ENCODE results near the gene ALPG. TPM values are rescaled to one million over a fixed set of nuclear protein-coding genes. Genes with fewer than 3 reads are reported as not detected.
"Not testable (repeated sequence)": the region's sequence is repeated elsewhere in the genome, so short reads cannot be mapped to it uniquely, and the experiment has no call there.

ALPG gene
- total RNA-seq, 1 donor from 2014 or later, result not detected

DNA sequence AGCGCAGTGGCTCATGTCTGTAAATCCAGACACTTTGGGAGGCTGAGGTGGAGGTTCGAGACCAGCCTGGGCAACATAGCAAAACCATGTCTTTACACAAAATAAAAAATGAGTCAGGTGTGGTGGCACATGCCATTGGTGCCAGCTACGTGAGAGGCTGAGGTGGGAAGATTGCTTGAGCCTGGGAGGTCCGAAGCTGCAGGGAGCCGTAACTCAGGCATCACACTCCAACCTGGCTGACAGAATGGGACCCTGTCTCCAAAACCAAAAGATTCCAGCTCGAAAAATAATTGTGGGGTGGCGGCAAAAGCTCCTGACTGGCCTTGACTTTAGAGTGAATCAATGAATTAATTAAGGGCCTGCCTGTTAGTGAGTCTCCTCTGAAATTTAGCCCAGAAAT, 29.3 kb upstream of the ALPG start:
- no peak for DNase-seq

DNA sequence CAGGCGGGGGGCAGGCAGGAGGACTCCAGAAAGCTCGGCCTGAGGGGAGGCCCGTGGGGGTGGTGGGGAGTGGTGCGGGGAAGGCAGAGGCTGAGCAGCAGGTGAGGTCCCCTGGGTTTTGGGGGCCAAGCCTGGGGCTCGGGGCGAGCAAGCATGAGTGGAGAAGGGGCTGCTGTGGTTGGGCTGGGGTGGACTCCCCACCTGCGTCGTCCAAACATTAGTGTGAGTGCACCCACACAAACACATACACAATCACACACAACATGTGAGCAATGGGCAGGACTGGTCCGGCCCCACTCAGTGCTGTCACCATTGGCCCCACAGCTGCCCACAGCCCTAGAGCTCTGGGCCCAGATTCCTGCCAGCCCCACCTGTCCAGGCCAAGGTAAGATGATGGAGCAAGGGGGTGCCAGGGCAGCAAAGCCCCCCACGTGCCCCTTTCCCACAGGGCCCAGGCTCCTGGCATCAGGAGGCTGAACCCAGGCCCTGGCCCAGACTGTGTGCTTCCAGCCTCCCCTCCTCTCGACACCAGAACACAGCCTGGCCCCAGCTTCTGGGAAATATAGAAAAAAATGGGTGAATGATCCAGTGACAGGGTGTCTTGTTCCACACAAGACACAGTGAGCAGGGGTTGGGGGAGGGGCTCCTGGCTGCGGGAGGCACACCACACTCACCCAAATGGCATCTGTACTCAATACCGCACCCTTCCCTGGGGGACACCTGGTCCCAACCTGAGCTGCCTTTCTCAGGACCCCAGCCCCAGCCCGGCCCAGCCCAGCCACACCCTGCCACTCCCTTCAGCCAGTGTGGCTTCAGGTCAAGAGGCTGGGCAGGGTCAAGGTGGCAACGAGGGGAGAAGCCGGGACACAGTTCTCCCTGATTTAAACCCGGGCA, 28.6 kb upstream of the ALPG start:
- no peak for DNase-seq

DNA sequence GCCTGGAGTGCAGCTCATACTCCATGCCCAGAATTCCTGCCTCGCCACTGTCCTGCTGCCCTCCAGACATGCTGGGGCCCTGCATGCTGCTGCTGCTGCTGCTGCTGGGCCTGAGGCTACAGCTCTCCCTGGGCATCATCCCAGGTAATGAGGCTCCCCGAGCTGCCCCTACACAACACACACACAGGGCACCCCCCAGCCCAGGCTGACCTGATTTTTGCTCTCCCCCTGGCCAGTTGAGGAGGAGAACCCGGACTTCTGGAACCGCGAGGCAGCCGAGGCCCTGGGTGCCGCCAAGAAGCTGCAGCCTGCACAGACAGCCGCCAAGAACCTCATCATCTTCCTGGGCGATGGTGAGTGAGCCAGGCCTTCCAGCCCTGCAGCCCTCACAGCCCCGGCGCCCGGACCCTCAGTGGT, 27.9 kb upstream of the ALPG start, which contains the start of gene ALPP:
Gene ALPP (plus strand): TSS at position 17 of the 417 bp plus-strand sequence. CDS start 52 bp downstream, at position 69.
- DNase-seq, result not testable (repeated sequence)

DNA sequence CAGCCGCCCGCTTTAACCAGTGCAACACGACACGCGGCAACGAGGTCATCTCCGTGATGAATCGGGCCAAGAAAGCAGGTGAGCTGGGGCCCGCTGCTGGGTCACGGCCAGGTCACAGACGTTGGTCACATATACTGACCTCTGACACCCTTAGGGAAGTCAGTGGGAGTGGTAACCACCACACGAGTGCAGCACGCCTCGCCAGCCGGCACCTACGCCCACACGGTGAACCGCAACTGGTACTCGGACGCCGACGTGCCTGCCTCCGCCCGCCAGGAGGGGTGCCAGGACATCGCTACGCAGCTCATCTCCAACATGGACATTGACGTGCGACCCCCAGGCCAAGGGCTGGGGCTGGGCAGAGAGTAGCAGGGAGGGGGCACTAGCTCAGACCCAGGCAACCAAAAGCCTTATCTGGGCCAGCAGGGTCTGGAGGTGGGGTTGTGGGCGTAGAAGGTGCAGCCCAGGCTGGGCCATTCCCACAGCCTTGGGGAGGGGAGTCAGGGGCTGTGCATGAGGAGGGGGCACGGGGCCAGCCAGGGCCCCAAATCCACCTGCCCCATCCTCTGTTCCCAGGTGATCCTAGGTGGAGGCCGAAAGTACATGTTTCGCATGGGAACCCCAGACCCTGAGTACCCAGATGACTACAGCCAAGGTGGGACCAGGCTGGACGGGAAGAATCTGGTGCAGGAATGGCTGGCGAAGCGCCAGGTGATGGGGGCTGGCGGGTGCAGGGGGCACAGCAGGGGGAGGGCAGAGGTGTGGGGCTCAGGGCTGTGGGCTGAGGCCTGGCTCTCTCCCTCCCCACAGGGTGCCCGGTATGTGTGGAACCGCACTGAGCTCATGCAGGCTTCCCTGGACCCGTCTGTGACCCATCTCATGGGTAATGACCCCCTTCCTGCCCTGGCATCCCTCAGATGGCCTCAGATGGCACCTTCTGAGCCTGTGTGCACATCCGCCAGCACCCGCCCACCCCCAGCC, 26.7 kb upstream of the ALPG start:
- not testable (repeated sequence) for DNase-seq

DNA sequence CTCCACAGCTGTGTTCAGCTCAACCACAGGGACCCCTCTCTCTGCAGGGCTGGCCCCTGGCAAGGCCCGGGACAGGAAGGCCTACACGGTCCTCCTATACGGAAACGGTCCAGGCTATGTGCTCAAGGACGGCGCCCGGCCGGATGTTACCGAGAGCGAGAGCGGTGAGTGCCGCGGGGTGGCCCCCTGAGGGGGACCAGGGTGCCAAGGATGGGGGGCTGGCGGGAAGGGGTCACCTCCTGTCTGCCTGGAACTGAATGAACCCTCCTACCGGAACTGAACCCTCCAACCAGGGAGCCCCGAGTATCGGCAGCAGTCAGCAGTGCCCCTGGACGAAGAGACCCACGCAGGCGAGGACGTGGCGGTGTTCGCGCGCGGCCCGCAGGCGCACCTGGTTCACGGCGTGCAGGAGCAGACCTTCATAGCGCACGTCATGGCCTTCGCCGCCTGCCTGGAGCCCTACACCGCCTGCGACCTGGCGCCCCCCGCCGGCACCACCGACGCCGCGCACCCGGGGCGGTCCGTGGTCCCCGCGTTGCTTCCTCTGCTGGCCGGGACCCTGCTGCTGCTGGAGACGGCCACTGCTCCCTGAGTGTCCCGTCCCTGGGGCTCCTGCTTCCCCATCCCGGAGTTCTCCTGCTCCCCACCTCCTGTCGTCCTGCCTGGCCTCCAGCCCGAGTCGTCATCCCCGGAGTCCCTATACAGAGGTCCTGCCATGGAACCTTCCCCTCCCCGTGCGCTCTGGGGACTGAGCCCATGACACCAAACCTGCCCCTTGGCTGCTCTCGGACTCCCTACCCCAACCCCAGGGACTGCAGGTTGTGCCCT, 25.2 kb upstream of the ALPG start:
- DNase-seq, result not testable (repeated sequence)

DNA sequence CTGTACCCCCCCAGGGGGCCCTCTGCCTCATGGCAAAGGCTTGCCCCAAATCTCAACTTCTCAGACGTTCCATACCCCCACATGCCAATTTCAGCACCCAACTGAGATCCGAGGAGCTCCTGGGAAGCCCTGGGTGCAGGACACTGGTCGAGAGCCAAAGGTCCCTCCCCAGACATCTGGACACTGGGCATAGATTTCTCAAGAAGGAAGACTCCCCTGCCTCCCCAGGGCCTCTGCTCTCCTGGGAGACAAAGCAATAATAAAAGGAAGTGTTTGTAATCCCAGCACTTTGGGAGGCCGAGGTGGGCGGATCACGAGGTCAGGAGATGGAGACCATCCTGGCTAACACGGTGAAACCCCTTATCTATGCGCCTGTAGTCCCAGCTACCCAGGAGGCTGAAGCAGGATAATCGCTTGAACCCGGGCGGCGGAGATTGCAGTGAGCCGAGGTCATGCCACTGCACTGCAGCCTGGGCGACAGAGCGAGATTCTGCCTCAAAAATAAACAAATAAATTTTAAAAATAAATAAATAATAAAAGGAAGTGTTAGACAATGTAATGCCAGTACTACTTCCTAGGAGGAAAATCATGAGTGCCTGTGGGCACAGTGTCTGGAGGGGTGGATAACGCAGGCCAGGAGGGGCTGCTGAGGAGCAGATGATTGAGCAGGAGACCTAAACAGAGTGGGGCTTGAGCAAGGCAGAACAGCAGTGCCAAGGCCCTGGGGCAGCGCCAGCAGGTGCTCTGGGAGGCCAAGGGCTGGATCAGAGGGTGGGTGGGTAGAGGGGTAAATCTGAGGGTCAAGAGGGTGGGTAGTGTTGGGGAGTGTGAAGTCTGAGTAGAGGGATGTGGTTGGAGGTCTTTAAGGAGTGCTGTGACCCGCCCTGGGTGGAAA, 24.1 kb upstream of the ALPG start:
- no peak for DNase-seq

DNA sequence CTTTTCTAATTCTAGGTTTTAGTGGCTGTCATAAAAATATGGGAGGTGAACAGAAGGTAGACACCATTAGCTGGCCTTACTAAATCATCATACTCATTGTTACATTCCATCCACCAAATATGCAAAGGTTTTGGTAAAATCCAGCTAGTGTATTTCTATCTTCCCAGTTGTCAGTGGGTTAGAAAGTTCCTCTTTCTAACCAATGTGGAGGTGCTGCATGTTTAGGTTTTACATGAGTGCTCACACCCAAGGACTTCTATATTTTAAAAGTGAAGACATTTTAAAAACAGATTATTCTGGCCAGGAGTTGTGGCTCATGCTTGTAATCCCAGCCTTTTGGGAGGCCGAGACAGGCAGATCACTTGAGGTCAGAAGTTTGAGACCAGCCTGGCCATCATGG, 22.2 kb upstream of the ALPG start:
- DNase-seq, result no peak

DNA sequence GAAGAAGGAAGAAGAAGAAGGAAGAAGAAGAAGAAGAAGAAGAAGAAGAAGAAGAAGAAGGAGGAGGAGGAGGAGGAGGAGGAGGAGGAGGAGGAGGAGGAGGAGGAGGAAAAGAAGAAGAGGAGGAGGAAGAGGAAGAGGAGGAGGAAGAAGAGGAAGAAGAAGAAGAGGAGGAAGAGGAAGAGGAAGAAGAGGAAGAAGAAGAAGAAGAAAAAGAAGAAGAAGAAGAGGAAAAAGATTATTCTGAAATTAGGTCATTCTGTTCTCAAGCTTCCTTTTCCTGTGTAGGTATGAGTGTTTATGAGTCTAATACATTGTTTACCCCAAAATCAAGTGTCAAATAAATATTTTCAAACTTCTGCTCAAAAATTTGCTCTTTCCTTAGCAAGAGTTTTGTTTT, 21.6 kb upstream of the ALPG start:
- not testable (repeated sequence) for DNase-seq

DNA sequence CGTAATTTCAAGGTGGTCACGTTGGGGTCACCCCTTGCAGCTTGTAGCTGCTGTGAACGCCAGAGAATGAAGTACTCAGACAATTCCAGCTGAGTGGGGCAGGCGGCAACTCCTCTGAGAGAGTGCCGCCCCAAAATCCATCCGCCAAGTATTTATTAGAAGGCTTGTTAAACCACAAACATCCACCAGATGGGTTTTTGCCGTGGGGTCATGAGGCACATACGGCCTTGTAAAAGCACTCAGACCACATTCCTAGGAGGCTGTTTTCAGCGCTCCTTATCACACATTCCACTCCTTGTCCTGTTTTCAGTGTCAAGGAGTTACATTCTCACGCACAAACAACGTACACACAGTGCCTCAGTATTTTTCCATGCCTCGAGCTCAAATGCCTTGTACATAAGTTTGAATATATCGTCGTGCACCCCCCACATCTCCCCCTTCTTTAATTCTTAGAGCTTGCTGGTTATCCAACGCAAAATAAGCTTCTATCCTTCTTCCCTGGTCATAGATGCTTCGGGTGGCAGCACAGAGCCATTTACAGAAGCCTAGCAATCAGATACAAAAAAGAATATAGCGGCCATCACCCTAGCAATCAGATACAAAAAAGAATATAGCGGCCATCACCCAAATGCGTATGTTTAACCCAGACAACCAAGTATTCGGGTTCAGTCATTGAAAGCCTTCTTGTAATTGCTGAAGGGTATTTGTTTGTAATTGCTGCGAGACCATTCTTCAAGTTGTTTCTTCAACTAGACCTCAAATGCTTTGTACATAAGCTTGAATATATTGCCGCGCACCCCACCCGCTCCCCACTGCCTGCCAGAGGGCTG, 20.8 kb upstream of the ALPG start:
- DNase-seq, result no peak

DNA sequence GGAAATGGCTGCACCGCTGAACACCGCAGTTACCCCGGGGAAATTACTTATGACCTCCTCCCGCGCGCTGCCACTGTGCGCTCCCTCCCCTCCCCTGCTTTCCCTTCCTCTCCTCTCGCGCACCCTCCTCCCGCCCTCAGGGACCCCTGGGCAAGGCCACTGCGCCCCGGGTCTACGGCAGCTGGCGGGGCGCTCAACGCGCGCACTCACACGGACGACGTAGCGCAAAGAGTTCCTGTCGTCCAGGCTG, 20.2 kb upstream of the ALPG start:
- DNase-seq, result no peak

DNA sequence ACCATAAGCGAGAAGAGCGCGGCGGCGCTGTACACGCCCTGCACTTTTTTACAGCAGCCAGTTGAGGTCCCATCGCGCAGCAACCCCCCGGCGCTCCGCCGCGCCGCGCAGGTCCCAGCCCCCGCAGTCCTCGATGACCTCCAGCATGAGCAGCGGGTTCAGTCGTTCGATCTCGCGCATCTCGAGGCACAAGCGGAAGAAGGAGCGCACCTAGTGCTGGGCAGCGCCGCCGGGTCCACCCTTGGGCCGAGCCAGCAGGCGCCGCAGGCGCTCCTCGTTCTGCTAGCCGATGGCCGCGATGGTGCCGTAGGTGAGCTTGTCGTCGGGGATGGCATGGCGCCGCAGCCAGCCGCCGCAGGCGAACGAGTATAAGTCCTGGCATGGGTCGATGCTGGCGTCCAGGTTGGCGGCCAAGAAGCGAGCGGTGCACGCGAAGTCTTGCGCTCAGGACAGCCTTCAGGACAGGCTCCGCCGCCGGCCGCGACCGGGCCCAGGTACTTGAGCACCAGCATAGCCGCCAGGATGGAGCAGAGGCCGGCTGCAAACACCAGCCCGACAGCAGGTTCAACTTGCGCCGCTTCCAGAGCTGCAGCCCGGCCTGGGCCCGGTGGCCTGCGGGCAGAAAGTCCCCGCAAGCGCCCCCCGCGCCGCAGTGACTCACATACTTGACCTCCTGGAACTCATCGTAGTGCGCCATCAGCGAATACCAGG, 19.7 kb upstream of the ALPG start:
- no peak for DNase-seq

DNA sequence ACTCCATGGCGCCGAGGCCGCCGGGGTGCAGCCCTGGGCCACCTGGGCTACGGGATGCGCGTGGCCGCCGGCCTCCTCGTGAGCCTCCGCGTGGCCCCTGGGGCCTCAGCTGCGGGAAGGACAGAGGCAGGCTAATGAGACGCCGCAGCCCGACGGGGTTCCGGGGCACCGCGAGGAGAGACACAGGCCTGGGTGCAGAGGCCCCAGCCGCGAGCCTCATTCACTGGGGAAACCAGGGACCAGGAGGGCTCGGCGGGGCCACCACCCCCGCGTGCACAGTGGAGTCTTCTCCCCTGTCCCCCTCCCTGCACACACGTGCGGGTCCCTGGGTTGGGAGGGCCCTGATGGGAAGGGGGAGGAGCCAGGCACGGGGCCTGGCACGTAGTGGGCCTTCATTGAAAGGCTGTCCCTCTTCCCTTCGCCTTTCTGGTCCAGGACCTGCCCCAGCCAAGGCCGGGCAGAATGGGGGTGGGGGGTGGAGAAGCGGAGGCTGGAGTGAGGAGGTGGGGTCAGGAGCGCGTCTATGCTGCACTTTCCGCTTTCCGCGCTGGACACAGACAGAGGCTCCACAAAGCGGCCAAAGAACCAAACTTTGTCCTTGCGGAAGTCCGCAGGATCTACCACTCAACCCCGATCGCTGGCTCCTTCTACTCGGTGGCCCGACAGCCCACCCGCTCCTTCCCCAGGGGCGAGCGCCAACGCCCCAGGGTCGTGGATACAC, 19.0 kb upstream of the ALPG start:
- no peak for DNase-seq

DNA sequence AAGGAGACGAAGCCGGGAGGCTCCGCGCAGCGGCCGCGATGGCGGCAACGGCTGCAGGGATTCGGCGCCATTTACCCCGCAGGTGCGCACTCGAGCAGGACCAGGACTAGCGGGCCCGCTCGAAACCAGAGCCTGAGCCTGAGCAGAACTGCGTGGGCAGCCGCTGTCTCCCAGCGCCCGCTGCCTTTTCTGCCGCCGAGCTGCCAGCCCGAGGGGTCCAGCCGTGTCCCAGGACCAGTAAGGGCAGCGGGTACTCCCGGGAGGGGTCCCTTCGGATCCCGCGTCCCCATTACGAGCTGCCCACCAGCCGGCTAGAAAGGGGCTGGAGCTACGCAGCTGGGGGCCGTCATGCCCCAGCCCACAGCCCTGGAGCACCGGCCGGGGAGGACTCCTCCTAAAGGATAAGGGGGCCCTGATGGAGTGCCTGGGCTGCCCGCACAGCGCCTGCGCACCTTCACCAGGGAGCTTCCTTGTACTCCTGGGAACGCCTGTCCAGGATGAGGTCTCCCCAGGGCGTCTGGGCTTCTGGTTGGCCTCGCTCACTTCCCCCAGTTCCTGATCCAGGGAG, 18.2 kb upstream of the ALPG start:
- no peak for DNase-seq

DNA sequence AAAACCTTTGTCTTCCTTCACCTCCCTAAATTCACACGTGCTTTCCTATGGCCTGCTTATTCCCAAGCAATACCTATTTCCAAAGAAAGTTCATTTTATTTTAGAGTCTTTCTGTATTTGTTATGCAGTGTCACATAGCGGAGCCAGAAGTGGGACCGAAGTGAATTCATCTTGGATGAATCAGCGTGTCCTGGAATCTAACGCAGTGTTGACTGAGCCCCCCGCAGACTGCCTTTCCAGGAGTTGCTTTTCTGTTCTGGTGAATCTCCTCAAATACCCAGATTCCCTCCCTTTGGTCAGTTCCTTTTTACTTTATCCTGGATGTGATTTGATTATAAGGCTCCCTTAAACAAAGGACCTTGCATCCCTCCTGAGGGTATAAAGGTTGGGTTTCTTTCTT, 17.3 kb upstream of the ALPG start:
- DNase-seq, result no peak

DNA sequence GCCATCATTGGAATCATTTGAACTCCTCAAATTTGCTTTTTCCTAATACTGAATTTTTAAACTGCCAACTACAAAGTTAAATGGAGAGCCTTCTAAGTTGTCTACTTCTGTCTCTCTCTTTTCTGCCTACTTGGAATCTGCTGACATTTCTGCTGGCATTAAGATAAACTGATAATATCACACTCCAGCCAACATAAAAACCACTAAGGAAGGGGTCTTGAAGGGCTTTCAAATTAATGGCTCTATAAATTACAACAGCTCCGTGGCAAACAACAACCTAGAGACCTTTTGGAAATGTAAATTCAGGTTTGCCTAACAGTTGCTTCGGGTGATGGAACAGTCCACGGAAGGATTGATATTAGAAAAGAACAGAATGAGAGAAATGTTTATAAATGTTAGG, 16.0 kb upstream of the ALPG start:
- no peak for DNase-seq

DNA sequence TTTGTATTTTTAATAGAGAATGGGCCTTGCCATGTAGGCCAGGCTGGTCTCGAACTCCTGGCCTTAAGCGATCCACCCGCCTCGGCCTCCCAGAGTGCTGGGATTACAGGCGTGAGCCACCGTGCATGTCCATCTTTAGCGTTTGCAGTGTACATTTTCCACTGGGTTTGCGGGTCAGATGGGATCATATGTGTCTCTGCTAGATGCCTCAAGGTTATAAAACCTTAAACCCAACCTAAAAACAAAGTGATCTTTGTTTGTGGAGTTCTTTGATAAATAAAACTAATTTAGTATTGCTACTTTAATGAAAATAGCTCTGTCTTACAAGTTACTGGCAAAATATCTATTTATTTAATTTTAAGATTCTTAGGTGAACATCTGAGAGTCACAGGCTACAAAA, 13.1 kb upstream of the ALPG start:
- no peak for DNase-seq

DNA sequence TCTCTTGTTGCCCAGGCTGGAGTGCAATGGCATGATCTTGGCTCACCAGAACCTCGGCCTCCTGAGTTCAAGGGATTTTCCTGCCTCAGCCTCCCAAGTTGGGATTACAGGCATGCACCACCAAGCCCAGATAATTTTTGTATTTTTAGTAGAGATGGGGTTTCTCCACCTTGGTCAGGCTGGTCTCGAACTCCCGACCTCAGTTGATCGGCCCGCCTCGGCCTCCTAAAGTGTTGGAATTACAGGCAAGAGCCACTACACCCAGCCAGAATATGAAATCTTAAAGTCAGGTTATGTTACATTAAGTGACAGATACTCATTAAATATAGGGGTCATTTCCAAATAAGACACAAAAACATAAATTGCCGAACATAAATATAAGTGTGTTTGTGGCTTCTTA, 12.2 kb upstream of the ALPG start:
- DNase-seq, result not testable (repeated sequence)

DNA sequence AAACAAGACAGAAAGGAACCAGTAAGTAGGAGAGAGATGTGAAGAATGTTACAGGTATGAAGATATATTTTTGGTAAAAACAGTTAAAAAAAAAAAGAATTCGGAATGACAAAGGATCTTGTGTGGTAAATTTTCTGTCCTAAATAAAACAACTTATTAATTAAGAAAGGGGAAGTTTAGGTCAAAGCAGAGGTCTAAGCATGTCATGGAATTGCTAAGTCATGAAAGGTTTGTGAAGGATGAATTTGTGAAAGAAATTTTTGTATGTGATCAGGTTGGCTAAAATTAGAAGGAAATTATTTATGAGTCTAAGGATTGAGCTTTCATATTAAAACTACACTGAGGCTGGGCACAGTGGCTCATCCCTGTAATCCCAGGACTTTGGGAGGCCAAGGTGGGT, 11.1 kb upstream of the ALPG start:
- DNase-seq, result no peak

DNA sequence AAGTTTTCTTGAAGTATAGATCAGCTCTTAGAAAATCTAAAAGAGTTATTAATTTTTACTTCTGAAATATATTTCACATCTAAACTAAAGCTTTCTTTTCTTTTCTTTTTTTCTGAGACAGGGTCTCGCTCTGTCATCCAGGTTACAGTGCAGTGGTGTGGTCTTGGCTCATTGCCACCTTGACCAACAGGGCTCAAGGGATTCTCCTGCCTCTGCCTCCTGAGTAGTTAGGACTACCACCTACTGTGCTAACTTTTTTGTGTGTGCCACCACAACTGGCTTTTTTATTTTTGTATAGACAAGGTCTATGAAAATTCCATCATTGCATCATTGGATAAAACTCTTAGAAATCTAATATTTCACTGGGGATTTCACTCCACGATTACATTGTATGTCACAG, 10.0 kb upstream of the ALPG start:
- DNase-seq, result no peak
